Measurements from ENCODE around the gene MNX1. TPM values are rescaled to one million over a fixed set of nuclear protein-coding genes. Genes with fewer than 3 reads are reported as not detected.

MNX1 gene
- total and polyA plus RNA-seq, 2 of the 4 experiments (the other 2 are of a cell fraction) = not detected

DNA sequence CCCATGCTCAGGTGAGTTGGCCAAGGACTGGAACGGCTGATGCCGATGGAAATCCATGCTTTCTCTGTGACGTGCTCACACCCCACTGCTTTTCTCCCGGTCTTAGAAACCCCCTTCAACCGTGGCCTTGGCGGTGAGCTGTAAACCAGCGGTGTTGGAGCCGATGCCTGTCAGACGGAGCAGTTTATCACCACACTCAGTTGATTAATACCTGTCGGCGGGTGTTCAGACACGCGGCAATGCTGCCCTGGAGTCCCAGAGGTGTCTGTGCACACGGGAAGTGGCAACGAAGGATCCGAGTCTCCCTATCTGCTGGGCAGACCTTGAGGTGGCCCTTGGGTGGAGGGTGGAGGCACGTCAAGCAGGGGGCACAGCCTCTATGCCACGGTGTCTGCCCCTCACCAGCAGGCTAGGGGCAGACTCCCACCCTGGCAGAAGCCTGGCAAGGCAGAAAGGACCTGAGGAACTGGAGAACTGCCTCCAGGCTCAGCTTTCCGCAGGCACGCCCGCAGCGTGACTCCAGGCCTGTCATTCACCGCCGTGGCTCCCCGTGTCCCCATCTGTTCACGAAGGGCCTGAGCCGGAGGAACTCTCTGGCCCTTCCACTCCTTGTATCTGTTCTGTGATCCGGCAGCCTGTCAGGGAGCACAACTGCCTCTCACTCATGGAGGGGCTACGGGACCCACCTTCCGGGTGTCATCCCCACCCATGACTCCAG, 34.6 kb upstream of the MNX1 start:
- H3K9me1 ChIP-seq (ENCODE audit: insufficient read depth, low read length) = no peaks in the 10 kb centered on the region
- H4K20me1 ChIP-seq (ENCODE audit: insufficient read depth, low read length) = no peaks in the 10 kb centered on the region
- H3K9ac ChIP-seq (ENCODE audit: low read depth, low read length) = no peak overlapping the region
- ChIA-PET CTCF (no interaction called here), POLR2A (ENCODE audit: unreplicated experiment) (no interaction called here)
- no peak overlapping the region for H3K14ac ChIP-seq (replicated peaks; ENCODE audit: low read depth, low read length)
- no peak overlapping the region for H3K18ac ChIP-seq (ENCODE audit: low read depth, low read length)
- no peak overlapping the region for H2BK120ac ChIP-seq (ENCODE audit: low read depth, low read length)
- no peak overlapping the region for H4K5ac ChIP-seq (ENCODE audit: low read depth, low read length)
- H2AFZ ChIP-seq (replicated peaks; ENCODE audit: low read length, poor library complexity) = peak overlapping the region; percentile 14
- no peak overlapping the region for H3K56ac ChIP-seq (ENCODE audit: extremely low read depth, insufficient read depth, low read length)
- H4K8ac ChIP-seq (ENCODE audit: low read depth in 2 of 2, low read length in 2 of 2) = no peak overlapping the region
- H3K4me1 ChIP-seq (ENCODE audit: control insufficient read depth, insufficient read depth, low read length) = no peaks in the 10 kb centered on the region
- H3K23ac ChIP-seq (ENCODE audit: low read depth, low read length) = no peak overlapping the region
- H3K36me3 ChIP-seq (ENCODE audit: control insufficient read depth, insufficient read depth, low read length) = no peaks in the 10 kb centered on the region
- no peak for ATAC-seq (ENCODE audit: low read depth)
- dilution Hi-C loops (cut with HindIII; ENCODE audit: low sequenced_read_pairs, unreplicated experiment) (no loop called here), in situ Hi-C loops (cut with MboI; ENCODE audit: low sequenced_read_pairs) (no loop called here), intact Hi-C loops (cut with micrococcal nuclease) (no loop called here)
- peaks cover 14% of the 10 kb centered on the region for H3K27me3 ChIP-seq (ENCODE audit: control insufficient read depth, insufficient read depth, low read length)
- no peak overlapping the region for H3K4me2 ChIP-seq (ENCODE audit: low read depth, low read length)
- H2BK5ac ChIP-seq (ENCODE audit: low read depth, low read length, poor library complexity, severe bottlenecking) = no peak overlapping the region
- no peak overlapping the region for H2BK15ac ChIP-seq (ENCODE audit: low read depth, low read length)
- H3K27ac ChIP-seq (ENCODE audit: insufficient read depth, low read length) = no peak overlapping the region
- no peak overlapping the region for H3K4ac ChIP-seq (ENCODE audit: low read depth, low read length)
- TF ChIP-seq RCOR1 (IDR thresholded peaks at IDR 0.05; ENCODE audit: insufficient replicate concordance, low read length) = no peak
- no peak overlapping the region for H3K4me3 ChIP-seq (ENCODE audit: insufficient read depth, low read depth, low read length)
- H3K9me3 ChIP-seq (ENCODE audit: control insufficient read depth, insufficient read depth, low read length) = no peaks in the 10 kb centered on the region
- no peak overlapping the region for H4K91ac ChIP-seq (ENCODE audit: insufficient read depth, low read depth, low read length)
- no peak overlapping the region for H2BK20ac ChIP-seq (ENCODE audit: low read depth, low read length)
- WGBS, 2 experiments (ENCODE audit: extremely low coverage in 2 of 2, insufficient read length in 1 of 2) = 60% methylated on average over 14 of the region's 30 CpGs; no CpG with 5 or more reads in 1 of the 2 experiments
- DNase-seq = no peak
- H3K79me1 ChIP-seq (ENCODE audit: low read depth in 1 of 2, low read length in 2 of 2) = no peaks in the 10 kb centered on the region
- H2AK5ac ChIP-seq (ENCODE audit: low read depth, low read length) = no peak overlapping the region
- BruUV-seq (replicated peaks) = no TSS peak
- H2AK9ac ChIP-seq (replicated peaks; ENCODE audit: low read depth, low read length, poor library complexity) = no peak overlapping the region

All from IMR-90 (cell line).